SK-N-MC (cell line): Measurements from ENCODE around the gene TP53AIP1.

Experiments
- DNase-seq: peaks from one replicate; pipeline ENCODE4 v3.0.0-alpha.2; 2011; ENCODE audit warnings: low read depth, low spot score
- H3K27ac ChIP-seq: fragments of 200-600 bp; sonication (generic); 2 replicates; pipeline ENCODE4 v1.5.1; 2016; ENCODE audit warnings: mixed run types
- H3K36me3 ChIP-seq: fragments of 200-600 bp; sonication (generic); 2 replicates; pipeline ENCODE4 v1.6.1; 2017; ENCODE audit warnings: antibody characterized with exemption, low read length, mixed read lengths; ENCODE audit not compliant: insufficient read depth
- H3K4me3 ChIP-seq: fragments of 200-600 bp; sonication (generic); 2 replicates; pipeline ENCODE4 v1.5.1; 2016
- H3K9ac ChIP-seq: fragments of 200-600 bp; sonication (generic); 2 replicates; pipeline ENCODE4 v1.8.0; 2017; ENCODE audit warnings: mixed run types, mixed read lengths; ENCODE audit not compliant: insufficient read length
- H3K9me3 ChIP-seq: fragments of 200-600 bp; sonication (generic); 2 replicates; pipeline ENCODE4 v1.6.1; 2017; ENCODE audit warnings: low read depth, mild to moderate bottlenecking, antibody characterized with exemption, low read length, moderate library complexity, mixed read lengths
- EZH2 ChIP-seq: fragments of 200-600 bp; sonication (generic); IDR thresholded peaks from one replicate; pipeline ENCODE4 v1.6.1; 2017; ENCODE audit warnings: antibody characterized with exemption
- FOXP2 ChIP-seq: optimal IDR thresholded peaks from 2 replicates; pipeline ENCODE3; 2011; ENCODE audit warnings: mild to moderate bottlenecking, moderate library complexity; ENCODE audit not compliant: insufficient read depth; ENCODE audit errors: extremely low read length, control extremely low read depth
- POLR2AphosphoS5 ChIP-seq: IDR thresholded peaks from 2 replicates; pipeline ENCODE4 v1.6.1; 2012; ENCODE audit warnings: mild to moderate bottlenecking, low read depth, low read length, borderline replicate concordance

Gene TP53AIP1

GRCh38 chr11:128949791-128950454 lies 7.3 kb upstream of the TP53AIP1 start:
- no peak overlapping the region for H3K27ac ChIP-seq
- no peaks in the 10 kb centered on the region for H3K36me3 ChIP-seq
- no peaks in the 10 kb centered on the region for H3K9me3 ChIP-seq
- H3K9ac ChIP-seq = no peak overlapping the region
- H3K4me3 ChIP-seq = no peak overlapping the region
- DNase-seq = no peak
- no peak for TF ChIP-seq FOXP2
- TF ChIP-seq EZH2 = no peak
- TF ChIP-seq POLR2AphosphoS5 = no peak

GRCh38 chr11:128948583-128948982 lies 5.9 kb upstream of the TP53AIP1 start:
- no peaks in the 10 kb centered on the region for H3K36me3 ChIP-seq
- no peaks in the 10 kb centered on the region for H3K9me3 ChIP-seq
- DNase-seq = no peak
- TF ChIP-seq FOXP2 (no peak), POLR2AphosphoS5 (no peak), EZH2 (no peak)
- no peak overlapping the region for H3K9ac ChIP-seq
- no peak overlapping the region for H3K27ac ChIP-seq
- H3K4me3 ChIP-seq = no peak overlapping the region

GRCh38 chr11:128947773-128948172 lies 5.1 kb upstream of the TP53AIP1 start:
- no peak for TF ChIP-seq EZH2
- no peak for TF ChIP-seq POLR2AphosphoS5
- H3K4me3 ChIP-seq = no peak overlapping the region
- H3K9me3 ChIP-seq = no peaks in the 10 kb centered on the region
- no peak for DNase-seq
- H3K36me3 ChIP-seq = no peaks in the 10 kb centered on the region
- no peak overlapping the region for H3K9ac ChIP-seq
- H3K27ac ChIP-seq = no peak overlapping the region

- no peak overlapping the region for H3K4me3 ChIP-seq
- no peak overlapping the region for H3K27ac ChIP-seq
- TF ChIP-seq POLR2AphosphoS5 (no peak), EZH2 (no peak), FOXP2 (no peak)
- DNase-seq = no peak
- H3K36me3 ChIP-seq = no peaks in the 10 kb centered on the region
- no peaks in the 10 kb centered on the region for H3K9me3 ChIP-seq
- no peak overlapping the region for H3K9ac ChIP-seq
Observed at GRCh38 chr11:128946648-128947047, 4.0 kb upstream of the TP53AIP1 start.

- DNase-seq = no peak
- no peak for TF ChIP-seq EZH2
- no peak for TF ChIP-seq POLR2AphosphoS5
- TF ChIP-seq FOXP2 = no peak
- no peaks in the 10 kb centered on the region for H3K36me3 ChIP-seq
Observed at GRCh38 chr11:128943428-128943976, 831 bp upstream of the TP53AIP1 start.

GRCh38 chr11:128942272-128942612 lies 429 bp downstream of the TP53AIP1 start:
- TF ChIP-seq EZH2 = no peak
- TF ChIP-seq FOXP2 = no peak
- TF ChIP-seq POLR2AphosphoS5 = no peak
- H3K9me3 ChIP-seq = no peaks in the 10 kb centered on the region
- no peak overlapping the region for H3K9ac ChIP-seq
- H3K27ac ChIP-seq = no peak overlapping the region
- no peak overlapping the region for H3K4me3 ChIP-seq
- H3K36me3 ChIP-seq = no peaks in the 10 kb centered on the region
- no peak for DNase-seq

More at GRCh38 chr11:128943428-128943976, 831 bp upstream of the TP53AIP1 start:
- Histone ChIP-seq H3K9ac (no peak overlapping the region), H3K27ac (no peak overlapping the region), H3K9me3 (no peaks in the 10 kb centered on the region), H3K4me3 (no peak overlapping the region)

GRCh38 chr11:128941573-128942271 lies 949 bp downstream of the TP53AIP1 start:
- H3K36me3 ChIP-seq = no peaks in the 10 kb centered on the region
- H3K4me3 ChIP-seq = no peak overlapping the region
- no peak for TF ChIP-seq EZH2
- no peak overlapping the region for H3K9ac ChIP-seq
- H3K27ac ChIP-seq = no peak overlapping the region
- no peaks in the 10 kb centered on the region for H3K9me3 ChIP-seq
- no peak for DNase-seq

- H3K9ac ChIP-seq = no peak overlapping the region
- no peak for TF ChIP-seq EZH2
- TF ChIP-seq FOXP2 = no peak
- TF ChIP-seq POLR2AphosphoS5 = no peak
- no peak overlapping the region for H3K27ac ChIP-seq
- no peaks in the 10 kb centered on the region for H3K36me3 ChIP-seq
- DNase-seq = no peak
- H3K4me3 ChIP-seq = no peak overlapping the region
- no peaks in the 10 kb centered on the region for H3K9me3 ChIP-seq
Observed at GRCh38 chr11:128941110-128941509, 1.6 kb downstream of the TP53AIP1 start.

- Histone ChIP-seq H3K36me3 (no peaks in the 10 kb centered on the region), H3K4me3 (no peak overlapping the region), H3K9ac (no peak overlapping the region), H3K27ac (no peak overlapping the region), H3K9me3 (no peaks in the 10 kb centered on the region)
- DNase-seq = no peak
- TF ChIP-seq EZH2 (no peak), POLR2AphosphoS5 (no peak), FOXP2 (no peak)
Observed at GRCh38 chr11:128940603-128941002, 2.1 kb downstream of the TP53AIP1 start.
